ENCODE measurements around the gene DAB2IP. TPM values are rescaled to one million over a fixed set of nuclear protein-coding genes. Genes with fewer than 3 reads are reported as not detected.
"Not testable (repeated sequence)": the region's sequence is repeated elsewhere in the genome, so short reads cannot be mapped to it uniquely, and the experiment has no call there.

Gene DAB2IP
- total RNA-seq, 1 donor from 2014 or later, result 53.0 TPM

GRCh38 chr9:121781701-121782464 is 130.4 kb downstream of the DAB2IP start:
- DNase-seq (ENCODE audit: missing footprints) (no peak), ATAC-seq (no peak)
- intact Hi-C loops (cut with DNase I), result no loop called here

- no peak for ATAC-seq
- peak; percentile 65 for DNase-seq (ENCODE audit: missing footprints)
- intact Hi-C loops (cut with DNase I), result no loop called here
These were observed 131.2 kb downstream of the DAB2IP start for GRCh38 chr9:121782514-121783110.

GRCh38 chr9:121783111-121783510 is 131.7 kb downstream of the DAB2IP start:
- DNase-seq (ENCODE audit: missing footprints) (no peak), ATAC-seq (no peak)
- intact Hi-C loops (cut with DNase I), result no loop called here

GRCh38 chr9:121783521-121784507 is 132.4 kb downstream of the DAB2IP start:
- intact Hi-C loops (cut with DNase I), result no loop called here
- ATAC-seq (no peak), DNase-seq (ENCODE audit: missing footprints) (peak; percentile 70)

GRCh38 chr9:121784731-121785411 is 133.4 kb downstream of the DAB2IP start:
- intact Hi-C loops (cut with DNase I), result no loop called here
- DNase-seq (ENCODE audit: missing footprints), result peak; percentile 64

GRCh38 chr9:121785673-121786542 is 134.5 kb downstream of the DAB2IP start:
- intact Hi-C loops (cut with DNase I), result no loop called here
- DNase-seq (ENCODE audit: missing footprints) (no peak), ATAC-seq (no peak)

More at GRCh38 chr9:121784731-121785411, 133.4 kb downstream of the DAB2IP start:
- no peak for ATAC-seq

- no peak for ATAC-seq
- DNase-seq (ENCODE audit: missing footprints), result no peak
- intact Hi-C loops (cut with DNase I), result no loop called here
These were observed 135.1 kb downstream of the DAB2IP start for GRCh38 chr9:121786543-121786948.

- no peak for ATAC-seq
- intact Hi-C loops (cut with DNase I), result no loop called here
- no peak for DNase-seq (ENCODE audit: missing footprints)
These were observed 135.6 kb downstream of the DAB2IP start for GRCh38 chr9:121786998-121787422.

- no peak for DNase-seq (ENCODE audit: missing footprints)
- intact Hi-C loops (cut with DNase I), result no loop called here
- ATAC-seq, result no peak
These were observed 137.4 kb downstream of the DAB2IP start for GRCh38 chr9:121788686-121789366.

- intact Hi-C loops (cut with DNase I), result no loop called here
- no peak for DNase-seq (ENCODE audit: missing footprints)
- ATAC-seq, result no peak
These were observed 139.4 kb downstream of the DAB2IP start for GRCh38 chr9:121790841-121791240.

- DNase-seq (ENCODE audit: missing footprints); ATAC-seq; intact Hi-C loops (cut with DNase I): not testable (repeated sequence)
These were observed 141.0 kb downstream of the DAB2IP start for GRCh38 chr9:121792476-121792875.

- intact Hi-C loops (cut with DNase I); ATAC-seq; DNase-seq (ENCODE audit: missing footprints): not testable (repeated sequence)
These were observed 142.9 kb downstream of the DAB2IP start for GRCh38 chr9:121794334-121794733.

GRCh38 chr9:121797081-121797480 is 145.6 kb downstream of the DAB2IP start:
- DNase-seq (ENCODE audit: missing footprints) (no peak), ATAC-seq (no peak)
- intact Hi-C loops (cut with DNase I), result no loop called here

- ATAC-seq (no peak), DNase-seq (ENCODE audit: missing footprints) (no peak)
- intact Hi-C loops (cut with DNase I), result no loop called here
These were observed 147.5 kb downstream of the DAB2IP start for GRCh38 chr9:121798941-121799340.

- DNase-seq (ENCODE audit: missing footprints) (no peak), ATAC-seq (no peak)
- intact Hi-C loops (cut with DNase I), result no loop called here
These were observed 148.9 kb downstream of the DAB2IP start for GRCh38 chr9:121800376-121800775.

GRCh38 chr9:121801579-121801978 is 150.1 kb downstream of the DAB2IP start:
- intact Hi-C loops (cut with DNase I), result no loop called here
- ATAC-seq (no peak), DNase-seq (ENCODE audit: missing footprints) (no peak)

GRCh38 chr9:121802753-121803152 is 151.3 kb downstream of the DAB2IP start:
- intact Hi-C loops (cut with DNase I), result no loop called here
- DNase-seq (ENCODE audit: missing footprints), result no peak

More at GRCh38 chr9:121802753-121803152, 151.3 kb downstream of the DAB2IP start:
- no peak for ATAC-seq

Data from Right ventricle myocardium inferior (tissue), 1 donor.